Liver (tissue), 3 donors: Measurements from ENCODE around the gene PRMT2.

ENCODE experiments used
- ATF3 ChIP-seq: IDR thresholded peaks from 2 replicates; pipeline ENCODE4 v1.6.1; 2016; ENCODE audit warnings: antibody characterized with exemption
- CTCF ChIP-seq: fragments of 150-350 bp; IDR thresholded peaks from 2 replicates; pipeline ENCODE4 v1.5.1; 2017; ENCODE audit warnings: improper control_type of control experiment, low read depth, low read length; ENCODE audit not compliant: missing input control
- EGR1 ChIP-seq, 2 donors: IDR thresholded peaks; 2 replicates each; pipeline ENCODE4 v1.6.1; 2016 to 2018; ENCODE audit warnings: antibody characterized with exemption in 2 of 2, low read depth in 2 of 2
- GABPA ChIP-seq, 2 donors: IDR thresholded peaks in 1 of 2; conservative IDR thresholded peaks in 1 of 2; 2 replicates each; pipeline ENCODE4 v1.6.1; 2016; ENCODE audit warnings: antibody characterized with exemption in 2 of 2, mild to moderate bottlenecking in 1 of 2, moderate library complexity in 1 of 2
- JUND ChIP-seq, 2 donors: IDR thresholded peaks; 2 replicates each; pipeline ENCODE4 v1.6.1; 2016; ENCODE audit warnings: antibody characterized with exemption in 2 of 2
- MAX ChIP-seq: IDR thresholded peaks from 2 replicates; pipeline ENCODE4 v1.6.1; 2016; ENCODE audit warnings: antibody characterized with exemption
- NR2F2 ChIP-seq: IDR thresholded peaks from 2 replicates; pipeline ENCODE4 v1.6.1; 2016; ENCODE audit warnings: antibody characterized with exemption
- RAD21 ChIP-seq, 2 donors: IDR thresholded peaks; 2 replicates each; pipeline ENCODE4 v1.6.1; 2016; ENCODE audit warnings: antibody characterized with exemption in 2 of 2, mild to moderate bottlenecking in 2 of 2
- REST ChIP-seq: IDR thresholded peaks from 2 replicates; pipeline ENCODE4 v1.6.1; 2016; ENCODE audit warnings: antibody characterized with exemption, mild to moderate bottlenecking
- RXRA ChIP-seq, 2 donors: IDR thresholded peaks; 2 replicates each; pipeline ENCODE4 v1.6.1; 2017 to 2018; ENCODE audit warnings: antibody characterized with exemption in 2 of 2, mild to moderate bottlenecking in 1 of 2
- SP1 ChIP-seq: IDR thresholded peaks from 2 replicates; pipeline ENCODE4 v1.6.1; 2018; ENCODE audit warnings: antibody characterized with exemption, mild to moderate bottlenecking
- TAF1 ChIP-seq: conservative IDR thresholded peaks from 2 replicates; pipeline ENCODE4 v1.6.1; 2016; ENCODE audit warnings: antibody characterized with exemption, mild to moderate bottlenecking
- YY1 ChIP-seq: IDR thresholded peaks from 2 replicates; pipeline ENCODE4 v1.6.1; 2016; ENCODE audit warnings: antibody characterized with exemption, mild to moderate bottlenecking
- ZBTB33 ChIP-seq: IDR thresholded peaks from 2 replicates; pipeline ENCODE4 v1.6.1; 2016; ENCODE audit warnings: antibody characterized with exemption
- donor health status: healthy.
- donor health status: healthy.

GRCh38 chr21:46655230-46655629 lies 19.8 kb downstream of the PRMT2 start:
- no peak for TF ChIP-seq REST
- no peak for TF ChIP-seq CTCF
- TF ChIP-seq MAX = no peak
- no peak for TF ChIP-seq RXRA (IDR thresholded peaks at IDR 0.05)
- no peak for TF ChIP-seq RAD21 (IDR thresholded peaks at IDR 0.05)
- no peak for TF ChIP-seq YY1
- TF ChIP-seq GABPA (IDR thresholded peaks at IDR 0.05 in 1 of 2, conservative IDR thresholded peaks at IDR 0.05 in 1 of 2) = no peak
- no peak for TF ChIP-seq JUND (IDR thresholded peaks at IDR 0.05)
- TF ChIP-seq TAF1 = no peak
- TF ChIP-seq ATF3 = no peak
- TF ChIP-seq NR2F2 = no peak
- no peak for TF ChIP-seq SP1
- no peak for TF ChIP-seq EGR1 (IDR thresholded peaks at IDR 0.05; ENCODE audit: low read depth in 2 of 2)
- TF ChIP-seq ZBTB33 = no peak
